ENCODE measurements around the gene IL17RE. TPM values are rescaled to one million over a fixed set of nuclear protein-coding genes. Genes with fewer than 3 reads are reported as not detected.
A peak's percentile ranks its signal among the peaks of the same experiment; 100 is the strongest.

The IL17RE gene
- total and polyA plus RNA-seq, 2 of the 13 experiments (the other 11 are each of a cell fraction or from before 2014, with no cell fraction given) = 14.5 to 24.1 TPM

DNA sequence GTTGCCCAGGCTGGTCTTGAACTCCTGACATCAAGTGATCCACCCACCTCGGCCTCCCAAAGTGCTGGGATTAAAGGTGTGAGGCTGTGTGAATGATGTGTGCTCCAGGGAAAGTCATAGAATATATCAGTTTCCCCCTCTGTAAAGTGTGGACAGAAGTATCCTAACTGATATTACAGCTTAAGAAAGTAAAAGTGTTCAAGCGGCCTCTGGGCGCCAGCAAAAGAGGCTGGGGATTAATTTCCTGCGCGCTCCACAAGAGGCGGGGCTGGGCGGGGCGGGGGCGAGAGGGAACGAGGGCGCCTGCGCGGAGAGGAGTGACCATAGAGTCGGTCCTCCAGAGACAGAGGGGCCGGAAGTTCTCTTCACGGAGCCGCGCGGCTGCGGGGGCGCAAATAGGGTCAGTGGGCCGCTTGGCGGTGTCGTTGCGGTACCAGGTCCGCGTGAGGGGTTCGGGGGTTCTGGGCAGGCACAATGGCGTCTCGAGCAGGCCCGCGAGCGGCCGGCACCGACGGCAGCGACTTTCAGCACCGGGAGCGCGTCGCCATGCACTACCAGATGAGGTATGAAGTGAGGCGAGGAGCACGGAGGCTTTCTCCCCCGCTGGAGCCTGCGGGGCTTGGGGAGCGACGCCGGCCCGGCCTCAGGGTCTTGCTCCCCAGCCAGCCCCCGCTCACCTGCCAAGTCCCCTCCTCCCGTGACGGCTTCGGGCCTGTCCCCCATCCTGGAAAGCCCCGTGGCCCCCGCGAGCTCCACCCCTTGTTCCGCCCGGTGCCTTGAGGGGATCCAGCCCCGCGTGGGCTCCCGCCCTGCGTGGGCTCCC is 12.2 kb upstream of the IL17RE start, which contains the start of gene JAGN1 (continued):
- TF ChIP-seq, protein P1, sequence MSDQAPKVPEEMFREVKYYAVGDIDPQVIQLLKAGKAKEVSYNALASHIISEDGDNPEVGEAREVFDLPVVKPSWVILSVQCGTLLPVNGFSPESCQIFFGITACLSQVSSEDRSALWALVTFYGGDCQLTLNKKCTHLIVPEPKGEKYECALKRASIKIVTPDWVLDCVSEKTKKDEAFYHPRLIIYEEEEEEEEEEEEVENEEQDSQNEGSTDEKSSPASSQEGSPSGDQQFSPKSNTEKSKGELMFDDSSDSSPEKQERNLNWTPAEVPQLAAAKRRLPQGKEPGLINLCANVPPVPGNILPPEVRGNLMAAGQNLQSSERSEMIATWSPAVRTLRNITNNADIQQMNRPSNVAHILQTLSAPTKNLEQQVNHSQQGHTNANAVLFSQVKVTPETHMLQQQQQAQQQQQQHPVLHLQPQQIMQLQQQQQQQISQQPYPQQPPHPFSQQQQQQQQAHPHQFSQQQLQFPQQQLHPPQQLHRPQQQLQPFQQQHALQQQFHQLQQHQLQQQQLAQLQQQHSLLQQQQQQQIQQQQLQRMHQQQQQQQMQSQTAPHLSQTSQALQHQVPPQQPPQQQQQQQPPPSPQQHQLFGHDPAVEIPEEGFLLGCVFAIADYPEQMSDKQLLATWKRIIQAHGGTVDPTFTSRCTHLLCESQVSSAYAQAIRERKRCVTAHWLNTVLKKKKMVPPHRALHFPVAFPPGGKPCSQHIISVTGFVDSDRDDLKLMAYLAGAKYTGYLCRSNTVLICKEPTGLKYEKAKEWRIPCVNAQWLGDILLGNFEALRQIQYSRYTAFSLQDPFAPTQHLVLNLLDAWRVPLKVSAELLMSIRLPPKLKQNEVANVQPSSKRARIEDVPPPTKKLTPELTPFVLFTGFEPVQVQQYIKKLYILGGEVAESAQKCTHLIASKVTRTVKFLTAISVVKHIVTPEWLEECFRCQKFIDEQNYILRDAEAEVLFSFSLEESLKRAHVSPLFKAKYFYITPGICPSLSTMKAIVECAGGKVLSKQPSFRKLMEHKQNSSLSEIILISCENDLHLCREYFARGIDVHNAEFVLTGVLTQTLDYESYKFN (CRISPR knock-in tag; conservative IDR thresholded peaks at IDR 0.05) = peak; percentile 63
- TF ChIP-seq HNRNPUL1 (IDR thresholded peaks at IDR 0.05; ENCODE audit: low read depth, low read length) = no peak
- TF ChIP-seq REPIN1 (CRISPR knock-in tag; IDR thresholded peaks at IDR 0.05; ENCODE audit: borderline replicate concordance, low read depth) = peak; percentile 57; the same call in 1 of the 2 replicates
- TF ChIP-seq TOPORS (CRISPR knock-in tag; IDR thresholded peaks at IDR 0.05) = no peak
- no peak for TF ChIP-seq ZNF549 (CRISPR knock-in tag; IDR thresholded peaks at IDR 0.05)
- TF ChIP-seq, protein P2, sequence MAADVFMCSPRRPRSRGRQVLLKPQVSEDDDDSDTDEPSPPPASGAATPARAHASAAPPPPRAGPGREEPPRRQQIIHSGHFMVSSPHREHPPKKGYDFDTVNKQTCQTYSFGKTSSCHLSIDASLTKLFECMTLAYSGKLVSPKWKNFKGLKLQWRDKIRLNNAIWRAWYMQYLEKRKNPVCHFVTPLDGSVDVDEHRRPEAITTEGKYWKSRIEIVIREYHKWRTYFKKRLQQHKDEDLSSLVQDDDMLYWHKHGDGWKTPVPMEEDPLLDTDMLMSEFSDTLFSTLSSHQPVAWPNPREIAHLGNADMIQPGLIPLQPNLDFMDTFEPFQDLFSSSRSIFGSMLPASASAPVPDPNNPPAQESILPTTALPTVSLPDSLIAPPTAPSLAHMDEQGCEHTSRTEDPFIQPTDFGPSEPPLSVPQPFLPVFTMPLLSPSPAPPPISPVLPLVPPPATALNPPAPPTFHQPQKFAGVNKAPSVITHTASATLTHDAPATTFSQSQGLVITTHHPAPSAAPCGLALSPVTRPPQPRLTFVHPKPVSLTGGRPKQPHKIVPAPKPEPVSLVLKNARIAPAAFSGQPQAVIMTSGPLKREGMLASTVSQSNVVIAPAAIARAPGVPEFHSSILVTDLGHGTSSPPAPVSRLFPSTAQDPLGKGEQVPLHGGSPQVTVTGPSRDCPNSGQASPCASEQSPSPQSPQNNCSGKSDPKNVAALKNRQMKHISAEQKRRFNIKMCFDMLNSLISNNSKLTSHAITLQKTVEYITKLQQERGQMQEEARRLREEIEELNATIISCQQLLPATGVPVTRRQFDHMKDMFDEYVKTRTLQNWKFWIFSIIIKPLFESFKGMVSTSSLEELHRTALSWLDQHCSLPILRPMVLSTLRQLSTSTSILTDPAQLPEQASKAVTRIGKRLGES (CRISPR knock-in tag; IDR thresholded peaks at IDR 0.05; ENCODE audit: borderline replicate concordance) = no peak; the same call in 1 of the 2 replicates
- no peak for TF ChIP-seq NR3C1 (CRISPR knock-in tag; IDR thresholded peaks at IDR 0.05)
- peak; percentile 43; the same call in 1 of the 2 replicates for TF ChIP-seq ZZZ3 (CRISPR knock-in tag; IDR thresholded peaks at IDR 0.05; ENCODE audit: borderline replicate concordance)
- 0 out of 2 replicates have a peak, but pooled peaks have one; percentile 58 for TF ChIP-seq ZSCAN20 (CRISPR knock-in tag; IDR thresholded peaks at IDR 0.05; ENCODE audit: borderline replicate concordance)
- peak; percentile 20; the same call in 1 of the 2 replicates for TF ChIP-seq STAG1 (CRISPR knock-in tag; IDR thresholded peaks at IDR 0.05)
- TF ChIP-seq, protein P3, sequence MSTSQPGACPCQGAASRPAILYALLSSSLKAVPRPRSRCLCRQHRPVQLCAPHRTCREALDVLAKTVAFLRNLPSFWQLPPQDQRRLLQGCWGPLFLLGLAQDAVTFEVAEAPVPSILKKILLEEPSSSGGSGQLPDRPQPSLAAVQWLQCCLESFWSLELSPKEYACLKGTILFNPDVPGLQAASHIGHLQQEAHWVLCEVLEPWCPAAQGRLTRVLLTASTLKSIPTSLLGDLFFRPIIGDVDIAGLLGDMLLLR (CRISPR knock-in tag; IDR thresholded peaks at IDR 0.05) = peak; percentile 77; the same call in 1 of the 2 replicates
- no peak for TF ChIP-seq ATF4 (CRISPR knock-in tag; IDR thresholded peaks at IDR 0.05)
- no peak for TF ChIP-seq REL (CRISPR knock-in tag; conservative IDR thresholded peaks at IDR 0.05)
- TF ChIP-seq, protein P4, sequence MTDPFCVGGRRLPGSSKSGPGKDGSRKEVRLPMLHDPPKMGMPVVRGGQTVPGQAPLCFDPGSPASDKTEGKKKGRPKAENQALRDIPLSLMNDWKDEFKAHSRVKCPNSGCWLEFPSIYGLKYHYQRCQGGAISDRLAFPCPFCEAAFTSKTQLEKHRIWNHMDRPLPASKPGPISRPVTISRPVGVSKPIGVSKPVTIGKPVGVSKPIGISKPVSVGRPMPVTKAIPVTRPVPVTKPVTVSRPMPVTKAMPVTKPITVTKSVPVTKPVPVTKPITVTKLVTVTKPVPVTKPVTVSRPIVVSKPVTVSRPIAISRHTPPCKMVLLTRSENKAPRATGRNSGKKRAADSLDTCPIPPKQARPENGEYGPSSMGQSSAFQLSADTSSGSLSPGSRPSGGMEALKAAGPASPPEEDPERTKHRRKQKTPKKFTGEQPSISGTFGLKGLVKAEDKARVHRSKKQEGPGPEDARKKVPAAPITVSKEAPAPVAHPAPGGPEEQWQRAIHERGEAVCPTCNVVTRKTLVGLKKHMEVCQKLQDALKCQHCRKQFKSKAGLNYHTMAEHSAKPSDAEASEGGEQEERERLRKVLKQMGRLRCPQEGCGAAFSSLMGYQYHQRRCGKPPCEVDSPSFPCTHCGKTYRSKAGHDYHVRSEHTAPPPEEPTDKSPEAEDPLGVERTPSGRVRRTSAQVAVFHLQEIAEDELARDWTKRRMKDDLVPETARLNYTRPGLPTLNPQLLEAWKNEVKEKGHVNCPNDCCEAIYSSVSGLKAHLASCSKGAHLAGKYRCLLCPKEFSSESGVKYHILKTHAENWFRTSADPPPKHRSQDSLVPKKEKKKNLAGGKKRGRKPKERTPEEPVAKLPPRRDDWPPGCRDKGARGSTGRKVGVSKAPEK (CRISPR knock-in tag; IDR thresholded peaks at IDR 0.05; ENCODE audit: borderline replicate concordance) = no peak
- no peak for TF ChIP-seq NCOA5 (CRISPR knock-in tag; IDR thresholded peaks at IDR 0.05)
- TF ChIP-seq ZNF263 (CRISPR knock-in tag; IDR thresholded peaks at IDR 0.05) = peak; percentile 52; the same call in 1 of the 2 replicates
- TF ChIP-seq ZKSCAN8 (CRISPR knock-in tag; IDR thresholded peaks at IDR 0.05; ENCODE audit: borderline replicate concordance) = no peak

Data from HepG2 (cell line).